Activated CD4-positive, CD25-positive, alpha-beta regulatory T cell treated with anti-CD3 and anti-CD28 coated beads, Interleukin-2, amount 50 U/mL, for 16 hours (primary cell): ENCODE results near the gene GIMAP5.
"Not testable (repeated sequence)": the region's sequence is repeated elsewhere in the genome, so short reads cannot be mapped to it uniquely, and the experiment has no call there.

Source experiments
- DNase-seq: peaks from one replicate; pipeline ENCODE4 v3.0.0-alpha.2; 2020; ENCODE audit warnings: low read depth, low spot score

The GIMAP5 gene

GRCh38 chr7:150774131-150774530 is 36.9 kb downstream of the GIMAP5 start:
- not testable (repeated sequence) for DNase-seq

GRCh38 chr7:150778014-150778737 is 41.0 kb downstream of the GIMAP5 start:
- no peak for DNase-seq

- peak; percentile 42 for DNase-seq
Measured at GRCh38 chr7:150778738-150779301, 41.6 kb downstream of the GIMAP5 start.

GRCh38 chr7:150780292-150780691 is 43.1 kb downstream of the GIMAP5 start:
- no peak for DNase-seq

- no peak for DNase-seq
Measured at GRCh38 chr7:150781103-150781502, 43.9 kb downstream of the GIMAP5 start.

GRCh38 chr7:150781961-150782360 is 44.7 kb downstream of the GIMAP5 start:
- no peak for DNase-seq

- no peak for DNase-seq
Measured at GRCh38 chr7:150784120-150784736, 47.0 kb downstream of the GIMAP5 start.

GRCh38 chr7:150784954-150785353 is 47.7 kb downstream of the GIMAP5 start:
- no peak for DNase-seq

- DNase-seq: no peak
Measured at GRCh38 chr7:150787321-150788281, 50.4 kb downstream of the GIMAP5 start.

- DNase-seq: no peak
Measured at GRCh38 chr7:150788474-150789269, 51.5 kb downstream of the GIMAP5 start.

GRCh38 chr7:150790416-150791075 is 53.3 kb downstream of the GIMAP5 start:
- no peak for DNase-seq

GRCh38 chr7:150791304-150791703 is 54.1 kb downstream of the GIMAP5 start:
- no peak for DNase-seq

- DNase-seq: no peak
Measured at GRCh38 chr7:150791746-150792452, 54.7 kb downstream of the GIMAP5 start.
